GM12874 (cell line): ENCODE measurements around the gene ANAPC4.

Source experiments
- CTCF ChIP-seq: IDR thresholded peaks from 2 replicates; pipeline ENCODE4 v1.5.1; 2011; ENCODE audit warnings: low read depth, mild to moderate bottlenecking, control low read depth, low read length, moderate library complexity; ENCODE audit not compliant: insufficient read depth

The ANAPC4 gene

DNA sequence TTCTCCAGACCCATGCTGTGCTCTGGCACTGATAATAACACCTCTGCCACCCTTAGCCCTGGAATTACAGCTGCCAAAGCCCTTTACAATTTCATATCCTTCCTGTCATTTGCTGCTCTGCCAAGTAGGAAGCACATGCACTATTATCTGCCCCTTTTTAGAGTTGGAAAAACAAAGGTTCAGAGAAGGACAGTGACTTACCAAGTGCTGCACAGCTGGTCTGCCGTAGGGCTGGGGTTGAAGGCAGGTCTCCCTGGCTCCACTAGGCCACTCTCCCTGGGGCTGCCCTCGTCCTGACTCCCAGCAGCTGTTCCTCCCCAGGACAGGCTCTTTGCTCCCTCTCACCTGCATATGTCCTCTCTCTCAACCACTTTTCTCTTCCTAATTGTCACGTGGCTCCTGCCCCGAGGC is 73.4 kb downstream of the ANAPC4 start:
- TF ChIP-seq CTCF, result no peak

DNA sequence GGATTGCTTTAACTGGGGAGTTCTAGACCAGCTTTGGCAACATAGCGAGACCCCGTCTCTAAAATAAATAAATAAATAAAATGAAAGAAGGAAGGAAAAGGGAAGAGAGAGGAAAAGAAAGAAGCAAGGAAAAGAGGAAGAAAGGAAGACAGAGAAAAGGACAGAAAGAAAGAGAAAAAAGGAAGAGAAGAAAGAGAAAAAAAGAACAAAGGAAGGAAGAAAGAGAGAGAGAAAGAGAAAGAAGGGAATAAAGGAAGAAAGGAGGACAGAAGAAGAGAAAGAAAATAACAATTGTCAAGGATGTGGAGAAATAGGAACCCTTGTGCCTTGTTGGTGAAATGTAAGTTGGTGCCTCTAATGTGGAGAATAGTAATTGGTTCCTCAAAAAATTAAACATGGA is 74.6 kb downstream of the ANAPC4 start:
- TF ChIP-seq CTCF, result no peak

DNA sequence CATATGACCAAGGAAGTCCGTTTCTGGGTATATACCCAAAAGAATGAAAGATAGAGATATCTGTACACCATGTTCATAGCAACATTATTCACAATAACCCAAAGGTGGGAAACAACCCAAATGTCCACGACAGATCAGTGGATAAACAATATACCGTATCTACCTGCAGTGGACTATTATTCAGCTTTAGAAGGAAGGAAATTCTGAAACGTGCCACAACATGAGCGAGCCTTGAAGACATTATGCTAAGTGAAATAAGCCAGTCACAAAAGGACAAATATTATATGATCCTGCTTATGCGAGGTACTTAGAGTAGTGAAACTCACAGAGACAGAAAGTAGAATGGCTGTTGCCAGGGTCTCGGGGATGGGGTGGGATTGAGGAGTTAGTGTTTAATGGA is 75.0 kb downstream of the ANAPC4 start:
- no peak for TF ChIP-seq CTCF

DNA sequence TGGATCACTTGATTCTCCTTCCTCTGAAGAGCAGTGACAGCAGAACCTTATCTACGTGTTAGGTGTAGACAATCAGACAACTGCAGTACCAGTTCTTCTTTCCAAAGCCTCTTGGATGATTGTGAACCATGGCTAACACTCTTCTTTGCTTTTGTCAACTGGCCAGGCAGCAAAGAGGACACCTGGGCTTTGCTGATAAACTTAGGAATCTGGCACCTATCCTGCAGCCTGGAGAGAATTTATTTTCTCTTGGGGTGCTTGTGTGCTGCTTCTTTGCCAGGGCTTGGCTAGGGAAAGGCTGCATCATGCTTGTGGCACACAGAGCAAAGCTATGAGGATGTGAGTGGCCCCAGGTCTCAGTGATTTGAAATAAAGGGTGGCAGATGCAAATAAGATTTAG is 77.4 kb downstream of the ANAPC4 start:
- TF ChIP-seq CTCF, result no peak

GRCh38 chr4:25457053-25457715 is 80.1 kb downstream of the ANAPC4 start:
- TF ChIP-seq CTCF, result no peak

DNA sequence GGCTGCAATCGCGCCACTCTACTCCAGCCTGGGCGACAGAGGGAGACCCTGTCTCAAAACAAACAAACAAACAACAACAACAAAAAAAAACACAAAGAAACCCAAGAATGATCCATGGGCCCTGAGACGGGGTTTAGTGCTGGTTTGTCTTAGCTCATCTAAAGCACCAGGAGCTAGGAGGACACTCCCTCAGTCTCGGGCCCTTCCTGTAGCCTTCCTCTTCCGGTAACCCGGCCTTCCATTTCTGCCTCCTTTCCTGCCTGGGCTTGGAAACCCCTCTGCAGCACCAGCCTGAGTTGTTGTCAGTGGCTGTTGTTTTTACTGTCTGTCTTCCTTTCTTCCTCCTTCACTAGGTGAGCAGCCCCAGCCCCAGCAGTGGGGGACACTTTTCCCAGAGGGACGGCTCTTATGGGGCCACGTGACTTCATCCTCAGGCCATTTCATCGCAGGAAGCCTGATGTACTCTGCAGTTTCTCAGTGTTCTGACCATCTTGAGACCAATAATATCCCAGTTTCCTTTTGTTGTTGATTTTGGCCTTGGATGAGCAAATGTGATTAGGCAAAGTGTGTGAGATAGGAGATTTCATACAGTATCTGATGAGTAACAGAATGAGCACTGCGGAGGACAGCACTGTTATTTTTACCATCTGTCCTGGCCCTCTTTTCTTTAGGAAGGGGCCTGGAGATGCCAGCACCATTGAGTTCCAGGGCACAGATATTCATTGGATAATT is 90.1 kb downstream of the ANAPC4 start:
- no peak for TF ChIP-seq CTCF

GRCh38 chr4:25467843-25468242 is 90.8 kb downstream of the ANAPC4 start:
- no peak for TF ChIP-seq CTCF
